Thoracic aorta (tissue), 2 donors: Measurements from ENCODE around the gene RAB35. TPM values are rescaled to one million over a fixed set of nuclear protein-coding genes. Genes with fewer than 3 reads are reported as not detected.

ENCODE experiments used
- ATAC-seq: fragments of 150-250 bp; one replicate; pipeline ENCODE4 v1.8.0; 2017; ENCODE audit warnings: low read depth; ENCODE audit not compliant: insufficient number of reproducible peaks, low FRiP score
- DNase-seq: peaks from one replicate; pipeline ENCODE4 v3.0.0-alpha.2; 2020; ENCODE audit warnings: low spot score
- H3K27ac ChIP-seq, 2 donors: fragments of 200-600 bp; sonication (generic); 1 replicate in 1 of 2; 2 replicates in 1 of 2; pipeline ENCODE4 v1.5.1; 2016; ENCODE audit warnings: mild to moderate bottlenecking in 2 of 2, moderate library complexity in 2 of 2
- H3K27me3 ChIP-seq: fragments of 200-600 bp; sonication (generic); replicated peaks from 2 replicates; pipeline ENCODE4 v1.6.0; 2016; ENCODE audit warnings: mild to moderate bottlenecking; ENCODE audit not compliant: insufficient read depth
- H3K36me3 ChIP-seq: fragments of 200-600 bp; sonication (generic); one replicate; pipeline ENCODE4 v1.5.1; 2016
- H3K4me1 ChIP-seq, 2 donors: fragments of 200-600 bp; sonication (generic); 1 replicate in 1 of 2; 2 replicates in 1 of 2; pipeline versions ENCODE4 v1.5.1 to v1.6.0; 2016; ENCODE audit warnings: low read depth in 2 of 2, mild to moderate bottlenecking in 1 of 2; ENCODE audit not compliant: control insufficient read depth in 1 of 2
- H3K4me3 ChIP-seq: fragments of 200-600 bp; sonication (generic); 2 replicates; pipeline ENCODE4 v1.5.1; 2016; ENCODE audit warnings: mild to moderate bottlenecking
- H3K9me3 ChIP-seq: fragments of 200-600 bp; sonication (generic); 2 replicates; pipeline ENCODE4 v1.5.1; 2016
- CTCF ChIP-seq: fragments of 200-600 bp; sonication (generic); IDR thresholded peaks from one replicate; pipeline ENCODE4 v1.5.1; 2019; ENCODE audit warnings: antibody characterized with exemption
- total RNA-seq, 2 donors: library from RNA; depleted of rRNA; stranded (reverse); fragments of >200 nt; gene quantifications; one replicate each; pipeline versions ENCODE4 v1.1.0 to v1.2.3, GENCODE V29; 2016

The RAB35 gene
- total RNA-seq, 2 donors from 2014 or later = 23.2 to 30.3 TPM

GRCh38 chr12:120095736-120096135 lies 20.8 kb downstream of the RAB35 start:
- Histone ChIP-seq H3K27me3 (no peaks in the 10 kb centered on the region), H3K9me3 (no peaks in the 10 kb centered on the region), H3K4me1 (peaks cover under 1 to 9% of the 10 kb centered on the region in 2 donors), H3K4me3 (no peak overlapping the region), H3K36me3 (peaks cover 46% of the 10 kb centered on the region), H3K27ac (no peak overlapping the region)
- DNase-seq (no peak), ATAC-seq (no peak)
- TF ChIP-seq CTCF = no peak

DNA sequence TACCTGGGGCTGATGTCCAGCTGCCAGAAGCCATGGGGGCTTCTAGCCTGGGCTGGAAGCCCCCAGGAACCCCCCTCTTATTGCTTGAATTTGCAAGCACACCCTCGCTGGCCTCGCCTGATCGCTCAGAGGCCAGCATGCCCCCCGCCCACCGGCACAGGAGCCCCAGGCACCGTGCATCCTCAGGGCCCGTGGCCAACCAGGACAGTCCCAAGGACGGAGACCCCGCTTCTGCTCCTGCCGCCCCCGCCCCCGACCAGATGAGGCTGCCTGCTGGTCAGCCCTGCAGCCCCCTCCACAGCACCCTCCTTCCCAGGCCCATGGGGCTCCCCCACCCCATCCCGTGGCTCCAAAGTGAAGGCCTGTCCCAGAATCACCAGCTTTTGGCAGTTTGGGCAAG lies 21.2 kb downstream of the RAB35 start:
- Histone ChIP-seq H3K4me1 (peaks cover 0 to 5% of the 10 kb centered on the region in 2 donors), H3K27me3 (no peaks in the 10 kb centered on the region), H3K27ac (no peak overlapping the region), H3K4me3 (no peak overlapping the region), H3K9me3 (no peaks in the 10 kb centered on the region), H3K36me3 (peaks cover 46% of the 10 kb centered on the region)
- ATAC-seq (no peak), DNase-seq (no peak)
- no peak for TF ChIP-seq CTCF

DNA sequence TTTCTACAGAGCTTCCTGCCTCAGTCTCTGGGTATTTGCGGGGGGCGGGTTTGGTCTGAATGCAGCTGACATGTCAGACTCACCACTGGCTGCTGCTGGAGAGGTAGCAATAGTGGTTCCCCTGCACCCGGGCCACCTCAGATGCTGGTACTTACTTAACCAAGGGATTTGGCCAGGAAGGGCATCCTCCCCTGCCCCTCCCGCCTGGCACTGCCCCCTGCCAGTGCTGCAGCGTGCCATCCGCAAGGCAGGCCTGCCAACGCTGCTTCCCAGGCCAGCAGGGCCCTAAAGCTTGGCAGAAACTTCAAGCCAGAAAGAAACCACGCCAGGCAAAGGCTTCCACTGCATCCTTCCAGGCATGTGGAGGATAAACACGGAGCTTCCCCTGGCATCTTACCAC lies 22.1 kb downstream of the RAB35 start:
- H3K4me1 ChIP-seq = no peaks in the 10 kb centered on the region
- no peak overlapping the region for H3K27ac ChIP-seq
- TF ChIP-seq CTCF = no peak
- no peak overlapping the region for H3K4me3 ChIP-seq
- peaks cover 46% of the 10 kb centered on the region for H3K36me3 ChIP-seq
- H3K9me3 ChIP-seq = no peaks in the 10 kb centered on the region
- no peak for DNase-seq
- no peaks in the 10 kb centered on the region for H3K27me3 ChIP-seq
- no peak for ATAC-seq

GRCh38 chr12:120093592-120094355 lies 22.8 kb downstream of the RAB35 start:
- no peak overlapping the region for H3K4me3 ChIP-seq
- H3K9me3 ChIP-seq = no peaks in the 10 kb centered on the region
- no peaks in the 10 kb centered on the region for H3K4me1 ChIP-seq
- TF ChIP-seq CTCF = no peak
- DNase-seq = no peak
- H3K36me3 ChIP-seq = peaks cover 41% of the 10 kb centered on the region
- H3K27ac ChIP-seq = no peak overlapping the region
- ATAC-seq = no peak
- no peaks in the 10 kb centered on the region for H3K27me3 ChIP-seq

GRCh38 chr12:120093336-120093591 lies 23.3 kb downstream of the RAB35 start:
- H3K27me3 ChIP-seq = no peaks in the 10 kb centered on the region
- H3K4me1 ChIP-seq = no peaks in the 10 kb centered on the region
- peaks cover 36% of the 10 kb centered on the region for H3K36me3 ChIP-seq
- DNase-seq (no peak), ATAC-seq (no peak)
- no peak for TF ChIP-seq CTCF
- no peak overlapping the region for H3K27ac ChIP-seq
- H3K4me3 ChIP-seq = no peak overlapping the region
- H3K9me3 ChIP-seq = no peaks in the 10 kb centered on the region
